ENCODE results near the gene DHH.

GRCh38 chr12:49058366-49059044 is 36.1 kb downstream of the DHH start:
- TF ChIP-seq CTCF (IDR thresholded peaks at IDR 0.05) (no peak), POLR2AphosphoS5 (IDR thresholded peaks at IDR 0.05) (no peak)

Measured in suprapubic skin (tissue), 3 donors.